Measurements from ENCODE around the gene LRRC23. TPM values are rescaled to one million over a fixed set of nuclear protein-coding genes. Genes with fewer than 3 reads are reported as not detected.

LRRC23 gene, protein sequence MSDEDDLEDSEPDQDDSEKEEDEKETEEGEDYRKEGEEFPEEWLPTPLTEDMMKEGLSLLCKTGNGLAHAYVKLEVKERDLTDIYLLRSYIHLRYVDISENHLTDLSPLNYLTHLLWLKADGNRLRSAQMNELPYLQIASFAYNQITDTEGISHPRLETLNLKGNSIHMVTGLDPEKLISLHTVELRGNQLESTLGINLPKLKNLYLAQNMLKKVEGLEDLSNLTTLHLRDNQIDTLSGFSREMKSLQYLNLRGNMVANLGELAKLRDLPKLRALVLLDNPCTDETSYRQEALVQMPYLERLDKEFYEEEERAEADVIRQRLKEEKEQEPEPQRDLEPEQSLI
- 10 to 100 TPM in 1 of 2 donors, 1 to 10 TPM in 1; 6.2 to 10.3 TPM for total RNA-seq

GRCh38 chr12:6904280-6905276, at the start of gene LRRC23:
Gene LRRC23 (plus strand): TSS chr12:6904822. CDS start chr12:6905634, 812 bp downstream.

DNA sequence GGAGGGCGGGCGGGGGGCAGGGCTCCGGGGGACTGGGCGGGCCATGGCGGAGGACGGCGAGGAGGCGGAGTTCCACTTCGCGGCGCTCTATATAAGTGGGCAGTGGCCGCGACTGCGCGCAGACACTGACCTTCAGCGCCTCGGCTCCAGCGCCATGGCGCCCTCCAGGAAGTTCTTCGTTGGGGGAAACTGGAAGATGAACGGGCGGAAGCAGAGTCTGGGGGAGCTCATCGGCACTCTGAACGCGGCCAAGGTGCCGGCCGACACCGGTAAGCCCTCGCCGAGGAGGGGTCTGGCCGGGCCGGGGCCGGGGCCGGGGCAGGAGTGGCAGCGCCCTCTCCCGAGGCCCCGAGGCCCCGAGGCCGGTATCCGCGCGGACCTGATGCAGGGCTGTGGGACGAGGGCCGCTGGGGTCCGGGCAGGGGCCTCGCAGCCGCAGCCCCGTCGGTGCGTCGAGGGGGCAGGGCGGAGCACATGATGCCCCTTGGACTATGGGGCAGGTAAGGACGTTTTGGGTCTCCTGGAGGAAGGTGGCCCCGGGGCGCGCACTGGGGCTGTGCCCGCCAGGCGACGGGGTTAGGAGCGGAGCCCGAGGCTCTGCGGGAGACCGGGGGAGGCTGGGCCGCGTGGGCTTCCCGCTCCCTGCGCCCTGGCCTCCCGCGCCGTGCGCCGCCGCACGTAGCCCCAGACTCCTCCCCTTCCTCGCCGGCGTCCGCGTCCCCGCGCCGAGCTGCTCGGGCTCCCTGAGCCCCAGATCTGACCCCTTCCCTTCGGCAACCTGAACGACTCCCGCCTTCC, 37.0 kb upstream of the LRRC23 start, which contains the start of gene TPI1:
Gene TPI1 (plus strand): TSS at position 119 of the 798 bp plus-strand sequence. CDS start 36 bp downstream, at position 155.

DNA sequence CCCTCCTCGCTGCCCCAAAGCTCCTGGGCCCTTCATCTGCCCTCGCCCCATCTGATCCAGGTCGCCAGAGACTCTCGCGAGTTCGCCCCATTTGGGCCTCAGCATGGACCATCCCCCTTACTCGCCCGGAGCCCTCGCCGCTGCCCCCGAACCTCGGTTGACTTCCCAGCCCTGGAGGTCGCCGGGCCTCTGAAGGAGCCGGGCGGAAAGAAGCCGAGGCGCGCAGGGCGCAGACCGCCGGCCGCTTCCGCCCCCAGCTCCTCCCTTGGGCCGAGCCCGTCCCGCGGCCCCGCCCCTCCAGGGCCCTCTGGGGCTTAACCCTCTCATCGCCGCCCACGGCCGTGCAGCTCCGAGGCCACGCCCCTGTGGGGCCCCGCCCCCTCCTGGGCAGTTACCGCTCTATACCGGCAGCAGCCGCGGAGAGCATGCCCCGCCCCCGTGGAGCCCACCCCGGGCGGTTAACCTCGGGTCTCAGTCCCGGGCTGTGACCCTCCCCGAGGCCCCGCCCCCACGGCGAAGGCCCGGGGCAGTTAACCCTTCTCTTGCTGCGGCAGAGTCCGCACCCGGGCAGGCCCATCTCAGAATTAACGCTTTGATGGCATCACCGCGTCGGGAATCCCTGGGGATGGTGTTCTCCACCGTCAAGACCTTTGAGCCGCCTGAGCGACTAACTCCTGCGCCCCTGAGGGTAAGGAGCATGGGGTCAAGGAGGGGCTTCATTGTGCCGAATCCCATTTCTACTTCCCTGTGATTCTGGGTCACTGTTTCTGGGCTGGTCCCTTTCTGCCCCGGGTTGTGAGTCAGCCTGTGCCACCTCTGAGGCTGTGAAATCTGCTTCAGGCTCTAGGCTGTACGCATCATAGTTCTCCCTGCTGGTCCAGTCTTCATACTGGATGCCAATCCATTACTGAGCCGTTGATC, 31.3 kb upstream of the LRRC23 start, which contains the start of gene SPSB2:
Gene SPSB2 (minus strand): TSS at position 210 of the 921 bp plus-strand sequence. CDS start 402 bp downstream, outside the sequence.

DNA sequence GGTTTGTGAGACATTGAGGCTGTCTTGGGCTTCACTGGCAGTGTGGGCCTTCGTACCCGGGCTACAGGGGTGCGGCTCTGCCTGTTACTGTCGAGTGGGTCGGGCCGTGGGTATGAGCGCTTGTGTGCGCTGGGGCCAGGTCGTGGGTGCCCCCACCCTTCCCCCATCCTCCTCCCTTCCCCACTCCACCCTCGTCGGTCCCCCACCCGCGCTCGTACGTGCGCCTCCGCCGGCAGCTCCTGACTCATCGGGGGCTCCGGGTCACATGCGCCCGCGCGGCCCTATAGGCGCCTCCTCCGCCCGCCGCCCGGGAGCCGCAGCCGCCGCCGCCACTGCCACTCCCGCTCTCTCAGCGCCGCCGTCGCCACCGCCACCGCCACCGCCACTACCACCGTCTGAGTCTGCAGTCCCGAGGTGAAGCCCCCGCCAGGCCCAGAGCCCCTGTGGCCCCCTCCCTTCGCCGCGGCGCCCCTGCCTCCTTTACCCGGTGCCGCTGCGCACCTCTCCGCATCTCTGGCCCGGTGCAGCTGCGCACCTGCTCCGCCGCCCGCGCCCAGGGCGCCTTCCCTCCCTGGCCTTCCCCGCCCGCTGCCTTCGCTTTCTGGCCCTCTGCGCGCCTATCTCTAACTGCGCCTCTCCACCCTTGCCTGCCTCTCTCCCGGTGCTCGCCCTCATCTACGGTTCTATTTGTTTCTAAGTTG, 9.8 kb downstream of the LRRC23 start, which contains the start of gene ENO2:
Gene ENO2 (plus strand): TSS at position 335 of the 701 bp plus-strand sequence. CDS start 1,253 bp downstream, outside the sequence.

GRCh38 chr12:6927379-6928021, 22.9 kb downstream of the LRRC23 start, which contains the start of gene ATN1:
Gene ATN1 (plus strand): TSS chr12:6927959. CDS start chr12:6934002, 6,043 bp downstream.

GRCh38 chr12:6943722-6944380, 39.2 kb downstream of the LRRC23 start, which contains the start of the genes C12orf57 and RNU7-1:
Gene C12orf57 (plus strand): TSS chr12:6944022. CDS start chr12:6944122, 100 bp downstream.
Gene RNU7-1 (plus strand): TSS chr12:6943816.

DNA sequence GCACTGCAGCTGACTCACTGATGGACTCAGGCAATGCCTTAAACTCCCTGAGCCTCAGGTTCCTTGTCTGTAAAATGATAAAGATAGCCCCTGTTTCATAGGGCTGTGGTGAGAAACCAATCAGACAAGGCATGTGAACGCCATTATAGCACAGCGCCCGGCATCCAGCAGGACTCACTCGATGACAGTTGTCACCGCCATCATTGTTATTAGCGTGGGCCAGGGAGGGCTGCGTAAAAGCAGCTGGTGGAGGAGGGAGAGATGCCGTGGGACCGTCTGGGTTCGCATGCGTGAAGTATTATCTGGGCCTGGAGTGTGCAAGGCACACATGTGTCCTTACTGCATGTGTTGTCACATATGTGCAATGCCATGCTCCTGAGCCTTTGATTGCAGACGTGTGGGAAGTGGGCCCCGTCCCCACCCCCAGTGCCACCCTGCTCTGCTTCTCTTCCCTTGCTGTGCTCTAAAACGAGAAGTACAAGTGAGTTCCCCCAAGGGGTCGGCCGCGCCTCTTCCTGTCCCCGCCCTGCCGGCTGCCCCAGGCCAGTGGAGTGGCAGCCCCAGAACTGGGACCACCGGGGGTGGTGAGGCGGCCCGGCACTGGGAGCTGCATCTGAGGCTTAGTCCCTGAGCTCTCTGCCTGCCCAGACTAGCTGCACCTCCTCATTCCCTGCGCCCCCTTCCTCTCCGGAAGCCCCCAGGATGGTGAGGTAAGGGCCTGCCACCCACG, 46.4 kb downstream of the LRRC23 start, which contains the start of gene PTPN6:
Gene PTPN6 (plus strand): TSS at position 546 of the 730 bp plus-strand sequence. CDS start 157 bp downstream, at position 703.

Small RNA genes lying within 50 kb of the gene (small RNA-seq; reads per million reads assigned to genes)
- gene MIR141 (25.0 to 29.1 reads per million in 2 donors), gene MIR200C (314 to 387 reads per million in 2 donors), gene RNU7-1 (0 reads per million in 2 donors)

Other genes with a start within 250 kb of the LRRC23 start
- gene ING4, start 241.7 kb upstream of the LRRC23 start, total RNA-seq: 10 to 100 TPM; 23.6 to 38.5 TPM
- gene ZNF384, start 215.4 kb upstream of the LRRC23 start, total RNA-seq: 10 to 100 TPM; 23.4 to 29.3 TPM
- gene PIANP, start 204.0 kb upstream of the LRRC23 start, total RNA-seq: not detected
- gene COPS7A, start 180.8 kb upstream of the LRRC23 start, total RNA-seq: 100 to 1,000 TPM in 1 of 2 donors, 10 to 100 TPM in 1; 98.4 to 105 TPM
- 100 to 1,000 TPM; 168 to 185 TPM for gene MLF2, start 151.7 kb upstream of the LRRC23 start, total RNA-seq
- 10 to 100 TPM; 36.8 to 67.6 TPM for gene PTMS, start 138.5 kb upstream of the LRRC23 start, total RNA-seq
- under 1 TPM in 1 of 2 donors, not detected in 1; 0.34 TPM for gene LAG3, start 132.3 kb upstream of the LRRC23 start, total RNA-seq
- 1 to 10 TPM; 1.7 TPM for gene CD4, start 115.3 kb upstream of the LRRC23 start, total RNA-seq
- under 1 TPM; under 0.01 to 0.33 TPM for gene GPR162, start 83.0 kb upstream of the LRRC23 start, total RNA-seq
- 10 to 100 TPM; 13.4 to 36.3 TPM for gene P3H3, start 76.4 kb upstream of the LRRC23 start, total RNA-seq
- under 1 TPM; 0.33 to 0.69 TPM for gene GNB3, start 63.9 kb upstream of the LRRC23 start, total RNA-seq
- 10 to 100 TPM; 16.9 to 54.9 TPM for gene CDCA3, start 53.5 kb upstream of the LRRC23 start, total RNA-seq
- 10 to 100 TPM; 89.2 to 93.3 TPM for gene USP5, start 52.7 kb upstream of the LRRC23 start, total RNA-seq
- 100 to 1,000 TPM; 611 to 916 TPM for gene TPI1, start 37.3 kb upstream of the LRRC23 start, total RNA-seq
- gene SPSB2, start 31.5 kb upstream of the LRRC23 start, total RNA-seq: 1 to 10 TPM; 5.2 to 8.0 TPM
- gene ENO2, start 9.8 kb downstream of the LRRC23 start, total RNA-seq: 10 to 100 TPM; 17.9 to 20.3 TPM
- 10 to 100 TPM in 1 of 2 donors, 1 to 10 TPM in 1; 8.6 to 13.3 TPM for gene ATN1, start 23.1 kb downstream of the LRRC23 start, total RNA-seq
- not detected for gene RNU7-1, start 39.0 kb downstream of the LRRC23 start, total RNA-seq
- gene C12orf57, start 39.2 kb downstream of the LRRC23 start, total RNA-seq: 10 to 100 TPM; 49.9 to 66.3 TPM
- gene PTPN6, start 46.5 kb downstream of the LRRC23 start, total RNA-seq: under 1 TPM in 1 of 2 donors, not detected in 1; 0.33 TPM
- gene PHB2, start 65.8 kb downstream of the LRRC23 start, total RNA-seq: 100 to 1,000 TPM; 172 to 255 TPM
- 10 to 100 TPM; 31.0 to 59.6 TPM for gene EMG1, start 66.1 kb downstream of the LRRC23 start, total RNA-seq
- 10 to 100 TPM; 18.0 to 20.6 TPM for gene LPCAT3, start 113.7 kb downstream of the LRRC23 start, total RNA-seq
- 100 to 1,000 TPM in 1 of 2 donors, 10 to 100 TPM in 1; 22.0 to 231 TPM for gene C1S, start 155.9 kb downstream of the LRRC23 start, total RNA-seq
- gene C1R, start 187.6 kb downstream of the LRRC23 start, total RNA-seq: 100 to 1,000 TPM in 1 of 2 donors, 10 to 100 TPM in 1; 16.3 to 149 TPM
- gene C1RL, start 204.4 kb downstream of the LRRC23 start, total RNA-seq: 10 to 100 TPM; 18.0 to 21.0 TPM
- gene RBP5, start 224.1 kb downstream of the LRRC23 start, total RNA-seq: not detected
- gene CLSTN3, start 225.5 kb downstream of the LRRC23 start, total RNA-seq: 1 to 10 TPM; 2.7 to 9.3 TPM

All from melanocyte of skin (primary cell).